ENCODE measurements around the gene USP15.
"Not testable (repeated sequence)": the region's sequence is repeated elsewhere in the genome, so short reads cannot be mapped to it uniquely, and the experiment has no call there.

USP15 gene

GRCh38 chr12:62463252-62463651 lies 203.0 kb downstream of the USP15 start:
- not testable (repeated sequence) for DNase-seq
